NOMO-1 treated with dmso at 0.1 percent for 144 hours (cell line): ENCODE measurements around the gene NGDN.
"Not testable (repeated sequence)": the region's sequence is repeated elsewhere in the genome, so short reads cannot be mapped to it uniquely, and the experiment has no call there.

ENCODE experiments used
- DNase-seq: peaks from one replicate; lab custom pipeline; 2025; ENCODE audit not compliant: unreplicated experiment; lab: John Stamatoyannopoulos, UW

The NGDN gene

DNA sequence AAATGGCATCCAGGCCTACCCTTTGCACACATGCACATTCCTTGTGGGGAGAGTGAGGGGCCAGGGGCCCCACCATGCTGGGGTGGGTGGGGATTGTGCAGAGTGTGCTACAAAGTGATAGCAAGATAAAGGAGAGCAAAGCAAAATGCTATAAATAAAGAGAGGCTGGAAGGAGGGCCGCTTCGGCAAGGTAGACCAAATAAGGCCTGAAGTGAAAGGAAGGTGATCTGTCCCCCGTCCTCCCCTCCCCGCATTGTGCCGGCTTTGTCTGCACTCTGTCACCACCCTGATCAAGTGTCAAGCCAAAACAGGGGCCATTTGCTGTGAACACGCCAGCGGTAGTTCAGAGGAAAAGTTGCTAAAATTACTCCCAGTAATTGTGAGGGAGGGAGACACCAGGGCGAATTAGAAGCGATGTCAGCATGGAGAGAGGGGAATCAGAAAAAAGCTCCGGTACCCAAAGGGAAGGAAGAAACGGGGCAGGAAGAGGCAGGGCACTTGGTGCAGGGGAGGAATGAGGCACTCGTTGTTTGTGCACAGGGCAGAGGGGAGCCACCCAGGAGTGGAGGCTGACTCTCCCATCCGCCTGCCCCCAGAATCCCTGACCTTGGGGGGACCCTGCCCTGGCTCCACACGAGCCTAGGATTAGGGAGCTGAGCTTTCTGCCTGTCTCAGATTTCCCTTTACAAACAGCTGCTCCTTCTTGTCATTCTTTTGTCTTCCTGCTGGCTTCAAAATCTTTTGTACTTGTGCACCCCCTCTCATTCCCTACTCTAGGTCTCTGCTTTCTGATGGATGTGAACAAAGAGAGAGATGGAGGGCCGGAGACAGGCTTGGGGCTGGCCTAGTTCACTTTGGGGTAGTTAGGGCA lies 31.2 kb upstream of the NGDN start:
- DNase-seq, result no peak

DNA sequence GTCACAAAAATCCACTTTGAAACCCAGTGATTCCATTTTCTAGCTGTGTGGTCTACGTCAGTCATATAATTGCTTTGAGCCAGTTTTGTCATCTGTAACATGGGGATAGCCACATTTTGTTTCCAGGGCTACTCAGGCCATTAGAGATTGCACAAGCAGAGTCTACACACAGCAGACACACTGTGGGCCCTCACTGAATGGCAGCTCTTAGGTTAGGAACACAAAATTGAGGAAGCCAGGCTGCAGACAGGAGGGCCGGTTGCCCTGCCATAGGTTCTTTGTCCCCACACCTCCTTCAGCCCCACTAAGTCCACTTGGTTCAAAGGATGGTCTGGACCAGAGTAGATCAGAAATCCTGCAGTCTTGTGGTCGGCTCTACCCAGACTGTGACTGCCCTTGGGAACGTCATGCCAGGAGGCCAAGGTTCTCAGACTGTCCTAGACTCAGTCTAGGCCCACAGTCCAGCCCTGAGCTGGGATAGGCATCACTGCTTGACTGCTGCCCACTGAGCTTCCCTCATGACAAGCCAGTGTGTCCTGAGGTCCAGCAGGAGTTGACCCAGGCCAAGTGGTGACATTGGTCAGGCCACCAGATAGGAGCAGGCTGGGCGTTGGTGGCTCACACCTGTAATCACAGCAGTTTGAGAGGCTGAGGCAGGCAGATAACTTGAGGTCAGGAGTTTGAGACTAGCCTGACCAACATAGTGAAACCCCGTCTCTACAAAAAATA lies 30.2 kb upstream of the NGDN start:
- no peak for DNase-seq

DNA sequence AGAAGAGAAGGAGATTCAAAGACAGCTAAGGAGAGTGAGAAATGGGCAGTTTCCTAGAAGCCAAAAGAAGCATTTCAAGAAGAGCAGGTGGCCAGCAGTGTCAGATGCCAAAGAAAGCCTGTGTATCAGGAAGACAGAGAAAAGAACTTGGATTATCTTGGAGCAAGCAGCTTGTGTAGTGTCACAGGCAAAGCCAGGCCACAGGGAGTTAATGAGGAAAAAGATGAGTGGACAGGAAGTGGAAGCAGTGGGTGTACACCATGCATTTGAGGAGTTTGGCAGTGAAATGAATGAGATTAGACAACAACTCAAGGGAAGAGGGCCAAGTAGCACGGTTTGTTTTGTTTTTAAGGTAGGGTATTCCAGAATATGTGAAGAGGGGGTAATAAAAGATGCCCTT lies 28.4 kb upstream of the NGDN start:
- DNase-seq, result no peak

DNA sequence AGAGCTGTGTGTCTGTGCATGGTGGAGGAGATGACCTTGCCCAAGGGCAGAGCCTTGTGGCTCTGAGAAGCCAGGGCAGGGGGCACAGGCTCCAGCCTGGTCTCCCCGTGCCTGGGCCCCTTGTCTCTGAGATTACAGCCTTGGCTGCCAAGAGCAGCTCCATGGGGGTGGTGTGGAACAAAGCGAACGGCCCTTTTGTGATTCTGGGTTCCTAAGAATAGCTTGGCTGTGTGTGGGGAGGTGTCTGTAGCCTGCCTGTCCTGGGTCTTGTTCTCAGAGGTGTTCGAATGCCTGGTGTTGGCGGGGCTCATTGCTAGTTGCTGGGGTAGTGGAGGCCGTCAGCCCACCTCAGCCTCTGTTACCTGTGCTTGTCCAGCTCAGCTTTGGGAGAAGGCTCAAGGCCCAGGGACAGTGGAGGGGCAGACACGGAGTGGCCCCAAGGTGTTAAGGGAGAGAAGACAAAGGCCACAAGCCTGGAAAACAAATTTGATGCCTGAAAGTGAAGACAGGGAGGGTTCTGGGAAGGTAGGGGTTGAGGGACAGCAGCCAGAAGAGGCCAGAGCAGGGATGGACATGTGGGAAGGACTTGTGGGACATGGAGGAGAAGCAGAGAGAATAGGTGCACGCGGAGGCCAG lies 26.7 kb upstream of the NGDN start:
- DNase-seq, result no peak

DNA sequence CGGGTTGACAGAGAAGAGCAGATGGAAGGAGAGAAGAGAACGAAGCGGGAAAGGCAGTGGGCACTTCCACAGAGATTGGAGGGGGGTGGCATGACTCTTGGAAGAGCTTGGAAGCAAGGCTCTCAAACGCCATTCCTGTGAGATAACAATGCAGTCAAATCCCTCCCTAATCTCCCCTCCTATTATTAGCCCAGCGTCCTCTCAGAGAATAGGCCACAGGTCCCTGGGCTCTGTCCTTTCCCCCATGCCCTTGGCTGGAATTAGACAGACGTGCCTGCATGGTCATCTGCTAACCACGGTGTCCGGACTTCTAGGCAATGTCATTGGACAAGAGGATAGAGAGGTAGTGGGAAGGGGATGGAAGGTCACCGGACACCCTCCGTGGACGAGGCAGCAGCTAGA lies 26.1 kb upstream of the NGDN start:
- DNase-seq, result no peak

DNA sequence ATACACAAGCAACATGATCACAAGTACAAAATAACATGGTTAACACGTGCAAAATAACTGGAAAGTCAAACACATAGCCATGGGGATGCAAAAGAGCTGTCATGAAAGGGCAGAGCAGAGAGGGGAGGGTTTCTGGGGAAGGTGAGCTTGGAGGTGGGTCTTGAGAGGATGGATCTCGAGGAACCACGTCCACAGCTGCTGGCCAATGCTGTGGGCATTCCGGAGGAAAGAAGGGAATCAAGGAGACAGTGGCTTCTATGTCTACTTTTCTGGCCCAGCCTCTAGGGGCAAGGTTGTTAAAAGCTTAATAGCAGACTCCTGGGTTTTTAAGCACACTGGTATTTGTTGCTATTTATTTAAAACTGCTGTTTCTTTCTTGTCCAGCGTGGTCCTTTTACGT lies 25.6 kb upstream of the NGDN start:
- no peak for DNase-seq

DNA sequence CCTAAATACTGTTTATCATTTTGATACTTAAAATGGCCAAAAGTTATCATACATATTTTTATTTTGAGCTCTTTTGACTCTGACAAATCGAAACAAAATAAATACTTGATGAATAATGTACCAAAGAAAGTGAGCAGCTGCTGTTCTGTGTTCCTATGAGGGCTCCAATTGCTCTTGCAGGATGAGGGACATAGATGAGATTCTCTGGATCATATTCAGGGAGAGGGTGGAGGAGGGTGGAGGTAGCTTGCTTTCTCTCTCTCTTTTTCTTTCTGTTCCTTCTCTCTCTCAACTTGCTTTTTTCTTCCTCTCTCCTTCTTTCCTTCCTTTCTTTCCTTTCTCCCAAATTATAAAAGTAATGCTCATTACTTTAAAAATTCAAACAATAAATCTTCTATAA lies 25.2 kb upstream of the NGDN start:
- DNase-seq, result no peak

DNA sequence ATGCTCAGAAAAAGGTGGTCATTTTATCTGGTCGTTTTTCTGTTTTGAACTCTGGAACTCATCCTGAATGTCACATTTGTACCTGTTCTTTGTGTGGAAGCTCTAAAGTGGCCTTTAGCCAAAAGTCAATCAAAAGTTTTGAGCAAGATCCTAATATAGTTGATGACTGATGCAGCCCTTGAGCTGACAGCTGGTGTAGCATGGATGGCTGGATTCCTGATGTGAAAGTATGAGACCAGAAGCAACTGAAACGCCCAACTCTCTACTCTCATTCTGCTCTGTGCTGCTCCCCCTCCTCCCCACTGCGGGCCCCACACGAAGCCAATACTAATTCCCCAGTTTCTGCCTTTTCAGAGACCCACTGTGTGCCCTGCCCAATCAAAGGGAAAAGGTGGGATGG lies 23.7 kb upstream of the NGDN start:
- no peak for DNase-seq

DNA sequence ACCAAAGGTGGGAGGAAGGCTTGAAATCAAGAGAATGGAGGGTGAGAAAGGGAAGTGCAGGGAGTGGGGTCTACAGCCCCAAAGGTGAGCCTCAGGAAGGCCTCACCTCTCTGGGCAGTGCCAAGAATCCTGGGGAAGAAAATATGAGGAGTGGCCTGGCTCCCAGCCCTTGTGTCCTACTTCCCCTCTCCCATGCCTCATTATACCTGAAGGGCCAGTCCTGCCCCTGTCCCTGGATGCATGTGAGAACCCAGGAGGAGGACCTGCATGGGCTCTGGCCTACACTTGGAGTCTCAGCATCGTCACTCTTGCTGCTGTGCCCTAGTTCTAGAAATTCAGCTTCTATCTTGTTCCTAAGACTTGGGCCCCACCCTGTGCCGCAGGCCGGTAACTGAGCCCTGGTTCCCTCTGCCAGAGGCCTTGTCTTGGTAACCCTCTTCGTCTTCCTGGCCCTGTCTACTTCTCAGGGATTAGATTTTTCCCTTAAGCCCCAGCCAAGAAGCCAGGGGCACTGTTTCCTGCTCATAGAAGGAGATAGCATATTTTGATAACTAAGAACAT lies 23.1 kb upstream of the NGDN start:
- no peak for DNase-seq

DNA sequence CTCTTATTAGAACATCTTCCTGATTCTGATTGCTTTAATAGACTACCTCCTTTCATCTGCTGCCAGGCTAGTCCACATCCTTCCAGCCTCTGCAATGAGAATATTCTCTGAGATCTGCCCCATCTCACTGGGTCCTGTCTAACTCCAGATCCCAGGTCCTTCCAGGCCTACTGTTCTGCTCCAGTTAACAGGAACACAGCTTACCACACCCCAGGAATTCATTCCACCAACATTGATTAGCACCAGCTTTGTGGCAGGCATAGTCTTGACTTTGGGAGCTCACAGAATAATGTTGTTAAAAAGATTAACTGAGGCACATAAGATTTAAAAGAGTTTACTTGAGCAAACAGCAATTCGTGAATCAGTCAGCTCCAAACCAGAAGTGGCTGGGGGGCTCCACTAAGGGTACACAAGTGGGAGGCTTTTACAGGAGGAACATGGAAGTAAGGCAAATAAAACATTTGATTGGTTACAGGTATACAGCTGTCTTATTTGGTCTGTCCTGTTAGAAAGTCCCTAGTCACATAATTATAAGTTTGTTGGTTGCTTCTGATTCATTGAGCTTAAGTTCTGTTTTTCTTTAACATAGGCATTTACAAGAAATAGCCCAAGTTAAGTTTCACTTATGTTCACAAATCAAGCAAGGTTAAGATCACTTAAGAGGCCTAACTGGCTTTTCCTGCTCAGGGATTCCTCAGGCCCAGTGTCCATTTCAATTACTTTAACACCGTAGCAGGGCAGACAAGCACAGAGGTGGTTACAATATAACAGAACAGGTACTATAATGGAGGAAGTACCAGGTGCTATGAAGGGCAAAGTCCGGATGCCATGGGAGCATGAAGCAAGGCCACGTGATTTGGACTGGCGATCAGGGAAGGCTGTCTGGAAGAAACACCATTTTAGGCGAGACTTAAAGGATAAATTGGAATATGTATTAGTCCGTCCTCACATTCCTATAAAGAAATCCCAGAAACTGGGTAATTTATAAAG lies 21.8 kb upstream of the NGDN start:
- no peak for DNase-seq

DNA sequence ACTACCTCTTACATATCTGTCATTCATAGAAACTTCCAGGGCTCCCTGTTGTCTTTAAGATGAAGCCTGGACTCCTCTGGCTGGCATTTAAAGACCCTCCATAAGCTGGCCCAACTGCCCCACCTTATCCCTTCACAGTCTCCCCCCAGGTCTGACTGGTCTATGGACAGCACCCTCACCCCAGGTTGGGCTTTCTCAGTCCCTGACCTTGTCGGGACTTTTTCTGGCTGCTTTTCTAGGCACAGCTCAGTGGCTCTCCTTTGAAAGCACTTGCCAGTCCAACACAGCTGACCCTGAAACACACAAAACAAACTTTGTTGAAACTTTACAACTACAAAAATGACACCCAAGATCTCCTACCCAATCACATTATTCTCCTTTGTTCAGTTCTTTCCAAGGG lies 20.2 kb upstream of the NGDN start:
- no peak for DNase-seq

DNA sequence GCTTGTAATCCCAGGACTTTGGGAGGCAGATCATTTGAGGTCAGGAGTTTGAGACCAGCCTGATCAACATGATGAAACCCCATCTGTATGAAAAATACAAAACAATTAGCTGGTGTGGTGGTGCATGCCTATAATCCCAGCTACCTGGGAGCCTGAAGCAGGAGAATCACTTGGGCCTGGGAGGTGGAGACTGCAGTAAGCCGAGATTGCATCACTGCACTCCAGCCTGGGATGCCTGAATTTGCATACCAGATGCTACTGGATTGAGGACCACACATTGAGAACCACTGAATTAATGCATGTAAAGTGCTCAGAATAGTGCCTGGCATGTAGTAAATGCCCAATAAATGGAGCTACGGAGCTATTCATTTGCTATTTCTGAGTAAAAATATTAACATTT lies 19.1 kb upstream of the NGDN start:
- DNase-seq, result no peak

DNA sequence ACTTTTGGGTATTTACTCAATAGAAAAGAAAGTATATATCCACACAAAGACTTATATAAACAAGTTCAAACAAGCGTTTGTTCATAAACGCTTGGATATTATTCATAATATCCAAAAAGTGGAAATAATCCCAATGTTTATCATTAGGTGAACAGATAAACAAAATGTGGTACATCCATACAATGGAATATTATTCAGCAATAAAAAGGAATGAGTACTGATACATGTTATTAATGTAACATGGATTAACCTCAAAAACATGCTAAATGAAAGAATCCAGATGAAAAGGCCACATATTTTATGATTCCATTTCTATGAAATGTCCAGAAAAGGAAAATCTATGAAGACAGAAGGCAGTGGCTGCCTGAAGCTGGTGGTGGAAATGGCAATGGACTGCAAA lies 17.3 kb upstream of the NGDN start:
- no peak for DNase-seq

DNA sequence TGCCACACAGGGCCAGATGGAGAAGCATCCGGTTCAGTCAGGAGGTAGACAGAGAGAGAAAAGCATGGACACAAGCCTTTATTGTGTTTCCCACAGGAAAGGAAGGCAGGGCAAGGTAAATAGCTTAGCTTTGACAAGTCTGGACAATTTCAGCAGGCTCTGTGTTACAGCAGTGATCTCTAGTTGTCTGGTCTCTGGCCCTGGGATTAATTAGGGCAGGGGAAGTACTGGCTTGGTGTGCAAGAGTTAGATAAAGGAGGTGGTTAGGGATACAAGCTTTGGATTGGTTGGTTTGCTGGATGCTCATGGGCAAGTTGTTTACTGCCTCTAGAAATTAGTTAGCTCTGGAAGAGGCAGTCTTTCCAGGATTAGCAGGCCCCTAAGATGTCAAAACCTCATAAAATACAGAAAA lies 15.1 kb upstream of the NGDN start:
- DNase-seq, result no peak

DNA sequence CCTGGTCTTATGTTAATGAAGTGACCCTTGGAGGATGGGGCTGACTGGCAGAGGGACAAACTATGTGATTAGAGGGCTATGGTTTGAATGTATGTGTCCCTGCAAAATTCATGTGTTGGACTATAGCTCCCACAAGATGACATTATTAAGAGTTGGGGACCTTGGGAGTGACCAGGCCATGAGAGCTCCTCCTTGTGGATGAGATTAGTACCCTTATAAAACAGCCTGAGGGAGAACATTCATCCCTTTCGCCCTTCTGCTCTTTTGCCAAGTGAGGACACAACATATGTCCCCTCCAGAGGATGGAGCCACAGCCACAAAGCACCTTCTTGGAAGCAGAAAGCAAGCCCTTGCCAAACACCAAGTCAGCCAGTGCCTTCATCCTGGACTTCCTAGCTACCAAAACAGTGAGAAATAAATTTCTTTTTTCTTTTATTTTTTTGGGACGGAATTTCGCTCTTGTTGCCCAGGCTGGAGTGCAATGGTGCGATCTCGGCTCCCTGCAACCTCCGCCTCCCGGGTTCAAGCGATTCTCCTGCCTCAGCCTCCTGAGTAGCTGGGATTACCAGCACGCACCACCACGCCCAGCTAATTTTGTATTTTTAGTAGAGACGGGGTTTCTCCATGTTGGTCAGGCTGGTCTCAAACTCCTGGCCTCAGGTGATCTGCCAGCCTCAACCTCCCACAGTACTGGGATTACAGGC lies 12.5 kb upstream of the NGDN start:
- DNase-seq, result not testable (repeated sequence)

DNA sequence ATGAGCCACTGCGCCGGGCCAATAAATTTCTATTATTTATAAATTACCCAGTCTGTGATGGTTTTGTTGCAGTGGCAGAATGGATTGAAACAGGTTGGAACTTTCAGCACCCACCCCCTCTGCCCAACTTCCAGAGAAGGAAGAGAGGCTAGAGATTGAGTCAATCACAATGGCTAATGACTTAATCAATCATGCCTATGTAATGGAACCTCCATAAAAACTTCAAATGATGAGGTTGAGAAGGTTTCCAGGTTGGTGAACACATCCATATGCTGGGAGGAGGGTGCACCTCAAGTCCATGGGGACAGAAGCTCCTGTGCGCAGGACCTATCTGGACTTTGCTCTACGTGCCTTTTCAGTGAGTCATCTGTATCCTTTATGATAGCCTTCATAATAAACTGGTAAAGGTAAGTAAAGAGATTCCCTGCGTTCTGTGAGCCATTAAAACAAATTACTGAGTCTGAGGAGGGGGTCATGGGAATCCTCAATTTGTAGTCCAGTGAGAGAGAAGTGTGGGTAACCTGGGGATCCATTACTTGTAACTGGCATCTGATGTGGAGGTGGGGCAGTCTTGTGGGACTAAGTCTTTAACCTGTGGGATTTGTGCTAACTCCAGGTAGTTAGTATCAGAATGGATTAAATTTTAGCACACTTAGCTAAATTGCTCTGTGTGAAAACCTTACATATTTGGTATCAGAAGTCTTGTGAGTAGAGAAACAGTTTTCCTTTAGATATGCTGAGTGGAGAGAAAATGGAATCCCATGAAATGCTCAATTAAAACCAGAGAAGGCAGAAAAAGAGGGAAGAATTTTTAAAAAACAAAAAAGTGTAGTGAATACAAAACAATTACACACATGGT lies 11.7 kb upstream of the NGDN start:
- DNase-seq, result no peak

DNA sequence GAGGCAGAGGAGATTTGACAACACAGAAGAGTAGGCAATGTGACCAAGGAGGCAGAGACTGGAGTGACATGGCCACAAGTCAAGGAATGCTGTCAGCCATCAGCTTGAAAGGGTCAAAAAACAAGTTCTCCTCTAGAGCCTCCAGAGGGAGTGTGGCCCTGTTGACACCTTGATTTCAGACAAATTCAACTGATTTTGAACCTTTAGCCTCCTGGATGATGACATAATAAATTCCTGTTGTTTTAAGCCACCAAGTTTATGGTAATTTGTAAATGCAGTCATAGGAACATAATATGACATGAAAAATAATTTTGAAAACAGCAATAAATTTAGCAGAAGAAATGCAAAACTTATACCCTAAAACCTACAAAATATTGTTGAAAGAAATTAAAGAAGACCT lies 8.5 kb upstream of the NGDN start:
- no peak for DNase-seq

DNA sequence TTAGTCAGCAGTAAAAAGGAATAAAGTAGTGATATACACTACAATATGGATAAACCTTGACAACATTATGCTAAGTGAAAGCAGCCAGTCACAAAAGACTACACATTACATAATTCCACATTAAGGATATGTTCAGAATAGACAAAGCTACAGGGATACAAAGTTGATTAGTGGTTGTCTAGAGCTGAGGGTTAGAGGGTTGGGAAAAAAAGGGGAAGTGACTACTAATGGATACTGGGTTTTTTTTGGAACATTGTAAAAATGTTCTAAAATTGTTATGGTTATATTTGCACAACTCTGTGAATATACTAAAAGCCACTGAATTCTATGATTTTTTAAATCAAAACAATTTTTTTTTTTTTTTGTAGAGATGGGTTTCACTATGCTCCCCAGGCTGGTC lies 4.8 kb upstream of the NGDN start:
- DNase-seq, result no peak

DNA sequence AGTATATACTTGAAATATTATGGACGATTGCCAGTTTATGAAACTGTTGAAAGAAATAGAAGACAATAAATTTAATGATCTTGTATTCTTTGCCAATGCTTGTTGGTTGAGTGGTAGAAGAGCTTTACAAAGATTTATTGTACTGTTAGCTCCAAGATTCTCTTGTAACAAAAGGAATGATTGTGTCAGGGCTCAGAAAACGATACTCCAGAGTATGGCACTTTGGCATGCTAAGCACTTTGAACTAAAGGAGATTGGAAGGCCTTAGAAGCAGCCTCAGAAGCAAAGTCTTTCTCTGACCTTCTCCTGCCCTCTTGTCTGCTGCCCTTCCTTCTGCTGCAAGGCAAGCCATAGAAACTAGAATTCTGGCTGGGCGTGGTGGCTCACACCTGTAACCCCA lies 4.2 kb upstream of the NGDN start:
- no peak for DNase-seq
